Hematopoietic multipotent progenitor cell treated with erythropoietin and hydrocortisone succinate and interleukin-3 and kit ligand, for 4 days (in vitro differentiated cells): ENCODE measurements around the gene NECTIN4.
A peak's percentile ranks its signal among the peaks of the same experiment; 100 is the strongest.
"Not testable (repeated sequence)": the region's sequence is repeated elsewhere in the genome, so short reads cannot be mapped to it uniquely, and the experiment has no call there.

Experiments used
- DNase-seq: peaks from one replicate; pipeline ENCODE4 v3.0.0-alpha.2; 2015

The NECTIN4 gene

DNA sequence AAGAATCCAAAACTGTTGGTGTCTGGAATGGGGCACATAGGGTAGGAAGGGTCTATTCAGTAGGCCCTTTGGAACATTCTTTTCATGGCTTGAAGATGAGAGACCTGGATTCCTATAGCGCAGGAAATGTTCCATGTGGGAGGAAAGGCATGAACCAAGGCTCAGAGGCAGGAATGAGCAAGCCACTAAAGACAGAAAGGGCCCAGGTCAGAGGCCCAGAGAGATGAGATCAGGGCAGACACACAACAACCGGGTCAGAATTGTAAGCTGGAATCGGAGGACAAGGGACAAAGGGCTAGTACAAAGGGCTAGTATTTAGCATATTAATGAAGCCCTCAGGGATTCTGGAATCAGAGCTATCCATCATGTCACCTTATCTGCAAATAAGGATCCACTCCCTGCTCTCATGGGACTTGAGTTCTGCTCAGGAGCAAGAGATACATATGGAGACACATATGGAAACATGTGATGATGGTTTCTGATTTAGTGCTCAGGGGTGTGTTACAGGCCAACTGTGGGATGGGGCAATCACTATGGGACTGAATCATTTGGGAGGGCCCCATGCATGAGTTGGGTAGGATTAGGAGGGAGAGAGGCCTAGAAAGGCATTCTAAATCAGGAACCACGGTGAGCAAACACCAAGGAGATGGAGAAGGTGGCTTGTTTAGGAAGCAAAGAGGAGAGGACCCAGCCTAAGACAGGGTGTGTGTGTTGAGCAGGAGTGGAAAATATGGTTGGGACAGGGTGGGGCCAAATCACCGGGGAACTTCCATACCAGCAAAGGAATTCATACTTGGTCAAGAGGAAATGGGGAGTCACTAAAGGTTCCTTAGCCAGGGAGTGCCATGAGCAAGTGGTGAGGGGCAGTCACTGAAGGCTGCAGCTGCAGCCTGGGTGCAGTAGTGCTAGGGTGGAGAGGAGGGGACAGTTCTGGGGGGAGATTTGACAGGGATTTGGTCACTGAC, 8.6 kb downstream of the NECTIN4 start:
- DNase-seq: no peak

DNA sequence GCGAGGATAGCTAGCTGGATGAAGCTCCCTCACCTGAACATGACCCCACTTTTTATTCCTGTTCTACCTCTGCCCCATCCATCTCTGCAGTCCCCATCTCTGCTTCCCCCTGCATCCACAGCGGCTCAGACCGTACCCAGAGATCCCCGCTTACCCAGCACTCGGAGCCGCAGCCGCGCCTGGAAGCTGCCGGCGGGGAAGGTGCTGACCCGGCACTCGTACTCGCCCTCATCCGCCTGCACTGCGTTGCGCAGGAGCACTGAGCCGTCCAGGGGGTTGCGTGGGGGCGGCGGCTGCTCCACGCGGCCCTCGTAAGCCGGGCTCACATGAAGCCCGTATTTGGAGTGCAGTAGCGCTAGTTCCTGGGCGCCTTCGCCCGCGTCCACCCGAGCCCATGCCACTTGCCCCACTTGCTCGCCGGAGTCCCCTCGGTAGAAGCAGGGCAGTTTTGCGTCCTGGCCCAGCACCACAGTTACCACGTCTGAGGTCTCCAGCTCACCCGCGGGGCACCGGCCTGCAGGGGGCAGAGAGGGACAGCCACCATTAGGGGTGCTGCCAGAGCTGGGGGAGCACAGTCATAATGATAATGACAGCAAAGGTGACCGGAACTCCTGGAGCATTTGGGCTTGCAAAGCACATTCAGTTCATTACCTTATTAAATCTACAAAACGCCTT, 9.8 kb downstream of the NECTIN4 start:
- DNase-seq: no peak

DNA sequence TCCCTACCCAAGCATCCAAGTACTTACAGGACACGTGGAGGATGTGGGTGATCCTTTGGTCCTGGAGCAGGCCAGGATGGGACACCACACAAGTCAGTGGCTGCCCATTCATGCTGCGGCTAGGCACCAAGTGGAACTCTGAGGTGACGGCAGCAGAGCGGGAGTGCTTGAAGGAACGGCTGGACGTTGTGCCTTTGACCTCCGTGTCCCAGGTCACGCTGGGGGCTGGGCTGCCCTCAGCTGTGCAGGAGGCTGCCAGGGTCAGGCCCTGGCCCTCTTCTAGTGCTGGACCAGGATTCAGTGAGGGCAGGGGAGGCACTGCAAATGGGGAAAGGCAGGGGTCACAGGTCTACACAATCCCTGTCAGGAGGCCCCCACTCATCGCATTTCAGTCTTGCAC, 11.9 kb downstream of the NECTIN4 start:
- DNase-seq: no peak

DNA sequence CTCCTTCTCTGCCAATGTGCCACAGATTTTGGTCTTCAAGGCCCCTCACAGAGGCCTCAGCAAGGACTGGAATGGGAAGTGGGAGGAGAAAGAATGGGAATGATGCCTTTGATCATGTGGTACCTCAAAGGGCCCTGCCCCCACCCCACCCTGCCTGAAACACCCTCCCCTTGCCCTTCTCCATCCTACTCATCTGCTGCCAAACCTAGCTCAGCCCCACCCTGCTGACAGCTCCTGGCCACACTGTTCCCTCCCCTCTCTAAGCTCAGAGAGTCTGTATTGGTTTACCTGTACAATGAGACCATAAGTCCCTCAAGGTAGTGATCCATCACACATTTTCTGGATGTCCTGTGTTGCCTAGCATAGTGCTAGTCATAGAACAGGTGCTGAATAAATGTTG, 12.9 kb downstream of the NECTIN4 start:
- no peak for DNase-seq

DNA sequence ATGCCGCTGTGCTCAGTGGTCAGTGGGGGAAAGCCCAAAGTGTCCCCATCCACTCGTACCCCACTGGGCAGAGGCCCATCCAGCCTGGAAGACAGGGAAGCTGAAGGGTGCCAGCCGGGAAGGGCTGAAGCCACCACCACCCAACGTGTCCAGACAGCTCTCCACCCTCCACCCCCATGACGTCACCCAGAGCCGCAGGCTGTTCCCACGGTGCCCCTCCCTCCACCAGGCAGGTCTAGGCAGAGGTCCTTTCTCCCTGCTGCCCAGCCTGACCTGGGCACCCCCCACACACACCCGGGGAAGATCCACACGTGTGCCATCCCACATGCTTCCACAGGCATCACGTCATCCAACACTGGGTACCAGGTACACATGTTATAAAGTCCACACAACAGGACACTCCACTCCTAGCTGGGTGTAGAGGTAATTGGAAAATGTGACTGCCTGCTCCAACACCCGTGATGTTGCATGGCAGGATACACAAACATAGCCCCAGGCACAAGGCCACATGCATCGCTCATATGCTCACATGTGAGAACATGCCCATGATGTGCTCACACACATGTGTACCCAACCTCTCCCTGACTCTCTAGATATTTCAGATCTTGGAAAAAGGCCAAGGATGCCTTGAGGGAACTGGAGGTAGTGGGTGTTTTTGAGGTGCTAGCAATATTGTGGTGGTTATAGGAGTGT, 14.5 kb downstream of the NECTIN4 start:
- DNase-seq: no peak

DNA sequence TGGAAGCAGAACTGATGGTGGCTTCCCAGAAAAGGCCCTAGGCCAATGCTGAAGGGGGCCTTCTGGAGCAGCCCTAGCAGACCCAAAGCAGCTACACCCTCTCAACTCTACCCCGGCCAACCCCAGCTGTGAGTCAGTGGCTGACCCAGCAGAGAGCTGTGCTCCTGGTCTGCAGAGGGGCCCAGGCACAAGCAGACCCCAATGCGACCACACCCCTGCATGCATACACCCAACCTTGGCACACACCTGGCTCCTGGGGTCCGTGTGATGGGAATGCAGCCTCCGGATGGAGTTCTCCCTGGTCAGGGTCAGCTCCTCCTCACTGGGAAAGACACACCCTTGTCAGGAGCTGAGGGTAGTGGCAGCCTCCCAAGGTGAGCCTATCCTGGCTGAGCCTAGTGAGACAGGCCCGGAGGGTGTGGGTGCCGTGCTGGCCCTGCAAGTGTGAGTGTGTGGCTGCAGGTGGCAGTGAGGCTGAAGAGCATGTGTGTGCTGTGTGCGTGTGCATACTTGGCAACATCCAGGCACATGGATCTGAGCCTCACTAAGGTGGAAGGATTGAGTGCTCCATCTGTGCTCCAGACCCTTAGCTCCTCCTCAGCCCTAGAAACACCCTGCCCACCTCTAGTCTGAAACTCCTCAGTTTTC, 15.8 kb downstream of the NECTIN4 start:
- DNase-seq: peak; percentile 33

DNA sequence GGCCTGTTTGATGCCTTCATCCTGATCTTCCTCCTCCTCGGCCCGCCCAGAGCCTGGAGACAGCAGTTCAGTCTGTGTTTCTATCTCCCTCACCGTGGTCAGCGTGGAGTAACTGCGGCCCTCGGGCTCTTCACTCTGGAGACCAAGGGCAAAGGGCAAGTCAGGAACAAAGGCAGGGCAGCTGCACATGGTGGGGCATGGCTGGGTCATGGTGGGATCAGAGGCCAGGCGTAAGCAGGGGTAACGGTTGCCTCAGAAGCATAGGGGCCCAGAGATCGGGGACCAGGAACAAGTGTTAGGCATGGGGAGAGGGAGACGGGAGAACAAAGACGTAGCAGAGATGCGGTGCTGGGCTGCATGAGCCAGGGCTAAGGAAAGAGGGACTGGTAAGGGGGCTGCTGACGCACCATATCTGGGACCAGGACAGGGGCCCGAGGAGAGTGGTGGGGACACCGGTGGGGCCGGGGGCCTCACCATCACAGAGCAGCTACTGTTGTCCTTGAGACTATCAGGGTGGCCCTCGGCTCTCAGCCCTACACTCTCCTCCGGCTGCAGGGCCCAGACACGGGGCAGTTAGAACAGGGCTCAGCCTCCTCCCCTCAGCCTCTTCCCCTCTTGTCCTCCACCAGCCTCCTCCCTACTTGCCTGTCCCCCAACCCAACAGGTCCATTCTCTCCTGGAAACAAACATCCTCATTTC, 16.5 kb downstream of the NECTIN4 start:
- no peak for DNase-seq

DNA sequence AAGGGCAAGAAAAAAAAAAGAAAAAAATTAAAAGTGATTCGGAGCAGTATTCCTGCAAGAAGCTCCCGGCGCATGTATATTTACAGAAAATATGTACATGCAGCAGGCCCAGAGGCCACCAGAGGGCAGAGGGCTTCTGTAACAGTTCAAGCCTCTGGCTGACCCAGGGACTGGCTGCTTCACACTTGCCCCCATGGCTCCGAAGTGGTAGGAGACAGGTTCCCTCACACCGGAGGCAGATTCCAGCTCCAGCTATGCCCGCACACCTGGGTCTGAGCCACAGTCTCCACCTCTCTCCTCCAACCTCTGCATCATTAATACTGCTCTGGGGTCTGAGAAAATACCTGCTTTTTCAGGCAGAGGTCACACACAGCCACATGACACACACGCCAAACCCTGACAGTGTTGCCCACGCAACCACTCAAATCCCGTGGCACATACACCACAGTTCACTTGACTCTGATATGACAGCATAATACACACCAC, 17.4 kb downstream of the NECTIN4 start:
- peak; percentile 88 for DNase-seq

DNA sequence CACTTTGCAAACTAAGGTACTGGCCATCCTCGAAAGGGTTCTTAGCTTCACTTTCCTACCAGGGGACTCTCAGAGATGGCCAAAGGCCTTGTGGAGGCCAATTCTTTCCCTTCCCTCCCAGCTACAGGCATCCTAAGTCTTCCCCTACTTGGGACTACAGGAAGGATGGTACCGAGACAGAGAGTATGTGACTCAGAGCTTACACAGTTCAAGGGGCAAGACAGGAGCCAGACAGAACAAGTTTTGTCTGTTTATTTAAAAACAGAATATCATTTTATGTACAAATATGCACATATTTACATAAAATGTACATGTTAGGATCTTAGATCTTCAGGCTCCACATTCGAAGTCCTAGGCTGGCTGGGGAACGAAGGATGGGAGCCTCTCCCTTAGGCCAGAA, 18.6 kb downstream of the NECTIN4 start:
- no peak for DNase-seq

DNA sequence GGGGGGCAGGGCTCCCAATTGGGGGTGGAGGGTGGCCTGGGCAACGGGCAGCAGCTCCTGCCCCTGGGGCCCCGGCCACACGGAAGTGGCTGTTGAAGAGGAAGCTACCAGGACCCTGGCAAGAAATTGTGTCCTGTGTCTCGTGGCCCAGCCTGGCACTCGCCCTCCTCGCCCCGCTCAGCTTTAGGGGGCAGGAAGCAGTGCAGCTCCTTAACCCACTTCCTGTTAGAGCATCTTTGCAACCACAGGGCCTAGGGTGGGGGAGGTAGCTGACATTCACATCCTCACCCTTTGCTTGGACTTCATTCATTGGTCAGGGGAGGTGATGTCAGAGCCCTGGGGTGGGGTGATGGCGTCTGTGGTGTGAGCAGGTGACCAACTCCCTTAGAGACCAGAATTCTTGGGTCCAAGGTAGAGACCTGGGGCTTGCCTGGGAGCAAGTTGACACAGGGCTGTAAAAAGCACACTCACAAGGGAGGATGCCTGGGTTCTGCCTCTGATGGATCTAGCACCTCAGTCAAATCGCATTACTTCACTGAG, 19.6 kb downstream of the NECTIN4 start, which contains the start of gene ARHGAP30:
Gene ARHGAP30 (minus strand): TSS at position 161 of the 540 bp plus-strand sequence. CDS start 267 bp downstream, outside the sequence.
- DNase-seq: peak; percentile 96

DNA sequence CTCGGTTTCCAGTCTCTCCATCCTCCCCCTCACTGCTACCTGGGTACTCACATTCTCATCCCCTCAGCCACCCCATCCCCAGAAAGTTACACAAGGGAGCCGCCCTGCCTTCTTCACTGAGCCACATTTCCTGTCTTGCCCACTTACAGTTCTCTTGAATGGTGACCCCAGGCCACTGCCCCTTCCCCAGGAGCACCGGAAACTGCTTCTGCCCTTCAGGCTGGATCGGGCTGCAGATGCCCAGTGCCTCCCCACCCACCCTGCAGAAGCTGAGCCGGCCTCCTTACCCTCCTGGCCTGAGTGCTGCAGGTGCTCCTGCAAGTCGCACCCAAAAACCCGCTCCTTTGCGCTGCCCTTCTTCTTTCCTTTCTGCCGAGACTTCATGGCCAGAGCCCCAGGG, 20.1 kb downstream of the NECTIN4 start:
- peak; percentile 21 for DNase-seq

DNA sequence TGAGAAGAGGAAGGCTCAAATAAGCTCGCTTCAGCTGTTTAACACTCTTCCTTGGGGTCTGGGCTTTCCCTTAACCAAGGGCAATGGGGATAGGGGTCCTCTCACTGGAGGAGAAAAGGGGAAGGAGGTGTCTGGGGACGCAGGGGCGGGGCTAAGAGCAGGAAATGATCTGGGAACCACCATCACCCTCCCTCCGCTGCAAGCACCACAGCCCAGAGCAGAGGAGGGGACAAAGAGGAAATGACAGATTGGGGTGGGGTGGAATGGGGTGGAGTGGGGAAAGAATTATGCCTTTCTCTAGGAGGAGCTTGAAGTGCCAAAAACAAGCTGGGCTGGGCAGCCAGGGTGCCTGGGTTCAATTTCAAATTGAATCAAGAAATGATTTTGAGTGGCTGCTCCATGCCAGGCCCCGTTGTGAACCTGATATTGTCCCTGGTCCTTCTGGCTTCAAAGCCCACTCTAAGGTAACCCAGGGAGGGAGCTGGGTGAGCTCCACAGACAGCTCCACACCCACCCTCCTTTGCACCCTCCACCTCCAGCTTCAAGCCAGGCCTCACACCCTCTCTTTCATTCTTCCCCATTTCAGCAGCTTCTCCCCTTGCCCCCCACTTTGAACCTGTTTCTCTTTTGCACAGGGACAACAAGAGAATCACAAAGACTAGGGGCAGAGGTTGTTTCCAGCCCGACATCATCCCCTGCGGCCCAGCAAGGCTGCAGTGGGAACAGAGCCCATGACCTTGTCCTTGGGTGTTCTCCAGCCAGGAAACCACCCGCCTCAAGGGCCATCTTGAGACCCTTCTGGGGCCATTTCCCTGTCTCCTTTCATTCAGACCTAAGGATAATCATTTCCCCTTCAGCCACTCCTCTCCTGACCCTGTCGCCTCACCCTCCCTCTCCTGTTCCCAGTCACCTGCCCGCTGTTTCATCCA, 20.8 kb downstream of the NECTIN4 start:
- peak; percentile 96 for DNase-seq

DNA sequence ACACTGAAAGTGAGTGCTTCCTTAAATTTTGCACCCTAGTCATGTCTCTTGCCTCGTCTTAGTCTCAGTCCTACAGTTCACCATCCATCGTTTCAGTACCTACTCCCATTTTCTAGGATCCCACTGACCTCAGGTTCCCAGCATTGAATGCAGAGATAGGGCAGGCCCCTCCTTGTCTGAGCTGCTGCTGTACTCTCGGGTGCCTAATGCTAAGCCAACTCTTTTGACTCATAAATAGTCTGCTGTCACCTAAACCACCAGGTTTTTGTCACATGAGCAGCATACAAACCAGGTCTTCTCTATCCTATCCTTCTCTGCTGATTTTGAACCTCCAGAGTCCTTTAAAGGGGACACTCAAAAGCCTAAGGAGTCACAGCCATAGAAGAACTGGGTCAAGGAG, 22.7 kb downstream of the NECTIN4 start:
- no peak for DNase-seq

DNA sequence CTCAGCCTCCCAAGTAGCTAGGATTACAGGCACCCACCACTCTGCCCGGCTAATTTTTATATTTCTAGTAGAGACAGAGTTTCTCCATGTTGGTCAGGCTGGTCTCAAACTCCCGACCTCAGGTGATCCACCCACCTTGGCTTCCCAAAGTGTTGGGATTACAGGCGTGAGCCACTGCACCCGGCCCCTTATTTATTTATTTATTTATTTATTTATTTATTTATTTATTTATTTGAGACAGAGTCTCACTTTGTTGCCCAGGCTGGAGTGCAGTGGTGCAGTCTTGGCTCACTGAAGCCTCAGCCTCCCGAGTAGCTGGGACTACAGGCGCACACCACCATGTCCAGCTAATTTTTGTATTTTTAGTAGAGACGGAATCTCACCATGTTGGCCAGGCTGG, 23.7 kb downstream of the NECTIN4 start:
- not testable (repeated sequence) for DNase-seq

DNA sequence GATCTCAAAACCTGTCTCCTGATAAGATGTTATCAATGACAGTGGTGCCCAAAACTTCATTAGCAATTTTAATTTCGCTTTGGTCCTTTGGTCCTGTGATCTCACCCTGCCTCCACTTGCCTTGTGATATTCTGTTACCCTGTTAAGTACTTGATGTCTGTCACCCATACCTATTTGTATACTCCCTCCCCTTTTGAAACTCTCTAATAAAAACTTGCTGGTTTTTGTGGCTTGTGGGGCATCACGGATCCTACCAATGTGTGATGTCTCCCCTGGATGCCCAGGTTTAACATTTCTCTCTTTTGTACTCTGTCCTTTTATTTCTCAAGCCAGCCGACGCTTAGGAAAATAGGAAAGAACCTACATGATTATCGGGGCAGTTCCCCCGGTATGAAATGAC, 25.4 kb downstream of the NECTIN4 start:
- not testable (repeated sequence) for DNase-seq

DNA sequence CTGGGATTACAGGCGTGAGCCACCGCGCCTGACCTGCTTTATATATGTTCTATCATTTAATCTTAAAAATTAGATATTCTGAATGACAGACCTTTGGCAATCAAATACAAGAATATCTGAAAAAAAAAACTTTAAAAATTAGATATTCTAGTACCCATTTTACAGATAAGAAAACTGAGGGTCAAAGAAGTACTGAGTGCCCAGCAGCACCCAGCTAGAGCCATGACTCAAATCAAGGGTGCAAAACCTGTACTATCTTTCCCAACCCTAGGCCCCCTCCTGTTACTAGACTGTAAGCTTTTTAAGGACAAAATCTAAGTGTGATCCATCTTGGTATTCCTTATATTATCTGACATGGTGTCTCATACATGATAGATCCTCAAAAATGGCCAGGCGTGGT, 27.9 kb downstream of the NECTIN4 start:
- no peak for DNase-seq

DNA sequence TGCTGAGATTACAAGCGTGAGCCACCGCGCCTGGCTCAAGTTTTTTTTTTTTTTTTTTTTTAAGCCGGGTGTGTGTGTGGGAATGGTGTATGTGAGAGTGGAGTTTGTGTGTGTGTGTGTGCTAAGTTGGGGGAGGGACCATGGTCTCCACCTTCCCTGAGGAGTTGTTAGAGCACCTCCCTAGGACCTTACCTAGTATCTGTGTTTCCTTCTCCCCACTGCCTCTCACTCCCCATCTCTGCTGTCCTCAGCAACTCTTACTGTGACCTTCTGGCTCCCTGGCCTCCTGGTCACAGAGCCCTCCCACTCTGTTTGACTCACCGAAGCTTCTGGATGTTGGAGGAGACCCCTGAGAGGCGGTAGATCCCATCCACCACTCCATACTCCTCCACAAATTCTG, 30.1 kb downstream of the NECTIN4 start:
- DNase-seq: no peak

DNA sequence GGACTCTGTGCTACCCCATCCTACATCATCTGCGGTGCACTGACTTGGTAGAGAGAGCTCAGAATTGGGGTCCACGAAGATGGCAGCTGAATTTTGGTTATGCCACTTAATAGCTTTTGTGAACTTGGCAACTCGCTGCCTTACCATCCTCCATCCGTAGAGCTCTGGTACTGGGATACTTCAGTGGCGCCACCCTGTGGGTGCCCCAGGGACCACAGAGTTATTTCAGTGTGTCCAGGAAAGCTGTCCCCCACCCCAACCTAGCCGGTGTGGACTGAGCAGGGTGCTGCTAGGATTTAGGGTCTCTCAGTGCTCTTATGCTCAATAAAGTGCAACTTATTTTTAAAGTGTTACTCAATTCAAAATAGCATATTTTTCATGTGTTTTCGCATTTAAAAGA, 34.6 kb downstream of the NECTIN4 start:
- DNase-seq: no peak

DNA sequence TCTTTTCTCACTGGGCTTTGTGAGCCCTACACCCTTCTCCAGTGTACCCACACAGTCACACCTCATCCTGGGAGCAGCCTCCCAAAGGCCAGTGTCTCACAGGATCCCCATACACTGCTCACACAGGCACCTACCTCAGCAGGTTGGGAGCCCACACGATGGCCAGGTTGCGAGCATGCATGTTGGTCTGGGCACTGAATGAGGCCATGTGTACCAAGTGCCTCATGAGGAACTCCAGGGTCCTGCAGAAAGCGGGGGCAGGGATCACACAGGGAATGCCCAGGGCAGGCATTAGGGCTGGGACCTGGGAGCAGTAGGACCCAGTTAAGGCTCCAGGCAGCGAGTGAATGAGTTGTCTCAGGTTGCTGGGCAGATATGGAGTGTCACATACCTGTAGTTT, 35.1 kb downstream of the NECTIN4 start:
- no peak for DNase-seq

DNA sequence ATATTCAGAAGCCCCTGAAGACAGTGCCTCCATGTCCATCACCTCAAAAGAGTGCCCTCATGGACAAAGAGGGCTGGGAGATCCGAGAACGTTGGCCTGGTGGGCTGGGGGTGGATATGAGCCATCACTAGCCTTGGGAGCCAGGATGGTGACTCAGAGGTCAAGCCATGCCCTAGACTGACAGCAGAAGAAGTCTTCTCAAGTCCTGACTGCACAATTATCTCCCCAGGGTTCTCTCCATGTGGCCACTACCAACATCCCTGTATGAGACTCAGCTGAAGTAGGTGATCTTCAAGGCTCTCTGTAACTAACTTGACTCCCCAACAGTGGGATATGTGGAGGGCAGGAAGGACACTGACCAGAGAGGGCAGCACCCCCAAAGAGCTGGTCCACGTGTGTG, 36.5 kb downstream of the NECTIN4 start:
- DNase-seq: no peak

DNA sequence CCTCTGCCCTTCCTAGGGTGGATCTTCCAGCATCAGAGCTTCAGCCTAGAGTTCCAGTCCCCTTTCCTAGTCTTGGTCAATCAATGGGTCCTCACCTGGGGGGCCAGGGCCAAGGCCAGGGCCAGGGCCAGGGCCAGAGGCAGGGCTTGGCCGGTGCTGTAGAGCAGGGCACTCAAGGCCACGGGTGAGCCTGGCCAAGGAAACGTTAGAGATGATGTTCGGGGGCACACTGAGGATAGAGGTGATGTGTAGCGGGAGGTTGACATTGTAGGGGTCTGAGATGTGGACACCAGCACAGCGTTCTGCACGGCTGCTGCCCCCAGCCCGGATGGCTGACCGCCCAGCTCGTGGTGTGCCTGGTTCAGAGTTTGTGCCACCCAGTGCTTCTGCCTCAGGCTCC, 38.1 kb downstream of the NECTIN4 start:
- no peak for DNase-seq
